ENCODE results near the gene CHN1. TPM values are rescaled to one million over a fixed set of nuclear protein-coding genes. Genes with fewer than 3 reads are reported as not detected.

Gene CHN1
- total RNA-seq, 1 donor from 2014 or later: 7.2 TPM

- no peak for DNase-seq (ENCODE audit: low read depth)
Measured at GRCh38 chr2:174873471-174873870, 131.7 kb downstream of the CHN1 start.

- no peak for DNase-seq (ENCODE audit: low read depth)
Measured at GRCh38 chr2:174870787-174871186, 134.4 kb downstream of the CHN1 start.

GRCh38 chr2:174868878-174869277 is 136.3 kb downstream of the CHN1 start:
- DNase-seq (ENCODE audit: low read depth): peak; percentile 54

- DNase-seq (ENCODE audit: low read depth): no peak
Measured at GRCh38 chr2:174866421-174866820, 138.8 kb downstream of the CHN1 start.

- DNase-seq (ENCODE audit: low read depth): no peak
Measured at GRCh38 chr2:174863183-174863582, 142.0 kb downstream of the CHN1 start.

- DNase-seq (ENCODE audit: low read depth): no peak
Measured at GRCh38 chr2:174859563-174860169, 145.5 kb downstream of the CHN1 start.

GRCh38 chr2:174858745-174859144 is 146.4 kb downstream of the CHN1 start:
- no peak for DNase-seq (ENCODE audit: low read depth)

- DNase-seq (ENCODE audit: low read depth): no peak
Measured at GRCh38 chr2:174856447-174856846, 148.7 kb downstream of the CHN1 start.

GRCh38 chr2:174846941-174847938 is 157.9 kb downstream of the CHN1 start:
- peak; percentile 73 for DNase-seq (ENCODE audit: low read depth)

GRCh38 chr2:174846218-174846617 is 159.0 kb downstream of the CHN1 start:
- DNase-seq (ENCODE audit: low read depth): no peak

GRCh38 chr2:174844295-174844708 is 160.9 kb downstream of the CHN1 start:
- DNase-seq (ENCODE audit: low read depth): no peak

- DNase-seq (ENCODE audit: low read depth): no peak
Measured at GRCh38 chr2:174842496-174842895, 162.7 kb downstream of the CHN1 start.

GRCh38 chr2:174841936-174842335 is 163.2 kb downstream of the CHN1 start:
- no peak for DNase-seq (ENCODE audit: low read depth)

- DNase-seq (ENCODE audit: low read depth): no peak
Measured at GRCh38 chr2:174841350-174841749, 163.8 kb downstream of the CHN1 start.

- DNase-seq (ENCODE audit: low read depth): no peak
Measured at GRCh38 chr2:174840436-174840835, 164.7 kb downstream of the CHN1 start.

GRCh38 chr2:174839662-174840061 is 165.5 kb downstream of the CHN1 start:
- no peak for DNase-seq (ENCODE audit: low read depth)

- DNase-seq (ENCODE audit: low read depth): peak; percentile 82
Measured at GRCh38 chr2:174836995-174837390, 168.2 kb downstream of the CHN1 start.

GRCh38 chr2:174836377-174836994 is 168.7 kb downstream of the CHN1 start:
- peak; percentile 93 for DNase-seq (ENCODE audit: low read depth)

GRCh38 chr2:174835797-174836255 is 169.4 kb downstream of the CHN1 start:
- peak; percentile 91 for DNase-seq (ENCODE audit: low read depth)

- no peak for DNase-seq (ENCODE audit: low read depth)
Measured at GRCh38 chr2:174833737-174834136, 171.4 kb downstream of the CHN1 start.

GRCh38 chr2:174830561-174830960 is 174.6 kb downstream of the CHN1 start:
- no peak for DNase-seq (ENCODE audit: low read depth)

GRCh38 chr2:174829550-174829949 is 175.6 kb downstream of the CHN1 start:
- no peak for DNase-seq (ENCODE audit: low read depth)
